ENCODE data around the gene THAP12.

GRCh38 chr11:76313271-76313670, 67.7 kb downstream of the THAP12 start:
- TF ChIP-seq CTCF (conservative IDR thresholded peaks at IDR 0.05; ENCODE audit: low read length) (no peak), EZH2phosphoT487 (IDR thresholded peaks at IDR 0.05; ENCODE audit: borderline replicate concordance) (no peak)
